NCI-H1048 (cell line): ENCODE results near the gene TMEM51.
A peak's percentile ranks its signal among the peaks of the same experiment; 100 is the strongest.
"Not testable (repeated sequence)": the region's sequence is repeated elsewhere in the genome, so short reads cannot be mapped to it uniquely, and the experiment has no call there.

Experiments
- DNase-seq: peaks from one replicate; lab custom pipeline; 2025; lab: John Stamatoyannopoulos, UW

The TMEM51 gene

GRCh38 chr1:15154480-15155036, 1.0 kb downstream of the TMEM51 start:
- DNase-seq = no peak

- no peak for DNase-seq
These were observed 1.6 kb downstream of the TMEM51 start for GRCh38 chr1:15155191-15155590.

- DNase-seq = no peak
These were observed 2.6 kb downstream of the TMEM51 start for GRCh38 chr1:15155888-15156741.

GRCh38 chr1:15156807-15157380, 3.3 kb downstream of the TMEM51 start:
- DNase-seq = no peak

GRCh38 chr1:15157524-15158399, 4.2 kb downstream of the TMEM51 start:
- DNase-seq = no peak

- no peak for DNase-seq
These were observed 5.1 kb downstream of the TMEM51 start for GRCh38 chr1:15158506-15159165.

- DNase-seq = no peak
These were observed 5.6 kb downstream of the TMEM51 start for GRCh38 chr1:15159166-15159555.

- DNase-seq = peak; percentile 70
These were observed 7.1 kb downstream of the TMEM51 start for GRCh38 chr1:15160626-15161025.

- DNase-seq = no peak
These were observed 13.8 kb downstream of the TMEM51 start for GRCh38 chr1:15167386-15167785.

GRCh38 chr1:15168479-15168878, 14.9 kb downstream of the TMEM51 start:
- DNase-seq = no peak

- DNase-seq = no peak
These were observed 16.5 kb downstream of the TMEM51 start for GRCh38 chr1:15170071-15170470.

GRCh38 chr1:15171271-15171908, 17.8 kb downstream of the TMEM51 start:
- no peak for DNase-seq

- DNase-seq = no peak
These were observed 19.1 kb downstream of the TMEM51 start for GRCh38 chr1:15172405-15173259.

GRCh38 chr1:15173863-15174614, 20.5 kb downstream of the TMEM51 start:
- DNase-seq = no peak

GRCh38 chr1:15174615-15174983, 21.1 kb downstream of the TMEM51 start:
- DNase-seq = no peak

GRCh38 chr1:15175324-15176094, 22.0 kb downstream of the TMEM51 start:
- DNase-seq = not testable (repeated sequence)

- no peak for DNase-seq
These were observed 22.6 kb downstream of the TMEM51 start for GRCh38 chr1:15176120-15176519.

- DNase-seq = no peak
These were observed 23.5 kb downstream of the TMEM51 start for GRCh38 chr1:15176898-15177665.
